SK-N-SH treated with all-trans-retinoic acid at 6 μM for 48 hours (cell line): ENCODE results near the gene PRSS36.

Source experiments
- CREB5 ChIP-seq: fragments of 250-450 bp; sonication (Bioruptor Pico); IDR thresholded peaks from 2 replicates; pipeline ENCODE4 v1.5.1; 2020; ENCODE audit warnings: low read depth, mild to moderate bottlenecking, moderate library complexity
- RARB ChIP-seq: fragments of 250-450 bp; sonication (Bioruptor Pico); IDR thresholded peaks from 2 replicates; pipeline ENCODE4 v1.8.0; 2021; ENCODE audit warnings: mild to moderate bottlenecking, moderate library complexity

GRCh38 chr16:31187808-31188189, 37.9 kb upstream of the PRSS36 start:
- TF ChIP-seq CREB5 (no peak), RARB (CRISPR knock-in tag) (no peak)
